ENCODE results near the gene GRID1.

- TF ChIP-seq, protein P1, sequence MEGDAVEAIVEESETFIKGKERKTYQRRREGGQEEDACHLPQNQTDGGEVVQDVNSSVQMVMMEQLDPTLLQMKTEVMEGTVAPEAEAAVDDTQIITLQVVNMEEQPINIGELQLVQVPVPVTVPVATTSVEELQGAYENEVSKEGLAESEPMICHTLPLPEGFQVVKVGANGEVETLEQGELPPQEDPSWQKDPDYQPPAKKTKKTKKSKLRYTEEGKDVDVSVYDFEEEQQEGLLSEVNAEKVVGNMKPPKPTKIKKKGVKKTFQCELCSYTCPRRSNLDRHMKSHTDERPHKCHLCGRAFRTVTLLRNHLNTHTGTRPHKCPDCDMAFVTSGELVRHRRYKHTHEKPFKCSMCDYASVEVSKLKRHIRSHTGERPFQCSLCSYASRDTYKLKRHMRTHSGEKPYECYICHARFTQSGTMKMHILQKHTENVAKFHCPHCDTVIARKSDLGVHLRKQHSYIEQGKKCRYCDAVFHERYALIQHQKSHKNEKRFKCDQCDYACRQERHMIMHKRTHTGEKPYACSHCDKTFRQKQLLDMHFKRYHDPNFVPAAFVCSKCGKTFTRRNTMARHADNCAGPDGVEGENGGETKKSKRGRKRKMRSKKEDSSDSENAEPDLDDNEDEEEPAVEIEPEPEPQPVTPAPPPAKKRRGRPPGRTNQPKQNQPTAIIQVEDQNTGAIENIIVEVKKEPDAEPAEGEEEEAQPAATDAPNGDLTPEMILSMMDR (IDR thresholded peaks at IDR 0.05), result no peak
- no peak for TF ChIP-seq POLR2A (IDR thresholded peaks at IDR 0.05)
Observed at GRCh38 chr10:85671530-85671929, 695.1 kb downstream of the GRID1 start.
